Kidney glomerular epithelial cell (primary cell): ENCODE data around the gene AUTS2.

Experiments used
- DNase-seq: peaks from one replicate; lab custom pipeline; 2025; lab: John Stamatoyannopoulos, UW

The AUTS2 gene

GRCh38 chr7:69857014-69857413 lies 258.7 kb downstream of the AUTS2 start:
- no peak for DNase-seq

GRCh38 chr7:69858471-69858870 lies 260.2 kb downstream of the AUTS2 start:
- DNase-seq: no peak

- DNase-seq: no peak
Observed at GRCh38 chr7:69859342-69859741, 261.1 kb downstream of the AUTS2 start.

DNA sequence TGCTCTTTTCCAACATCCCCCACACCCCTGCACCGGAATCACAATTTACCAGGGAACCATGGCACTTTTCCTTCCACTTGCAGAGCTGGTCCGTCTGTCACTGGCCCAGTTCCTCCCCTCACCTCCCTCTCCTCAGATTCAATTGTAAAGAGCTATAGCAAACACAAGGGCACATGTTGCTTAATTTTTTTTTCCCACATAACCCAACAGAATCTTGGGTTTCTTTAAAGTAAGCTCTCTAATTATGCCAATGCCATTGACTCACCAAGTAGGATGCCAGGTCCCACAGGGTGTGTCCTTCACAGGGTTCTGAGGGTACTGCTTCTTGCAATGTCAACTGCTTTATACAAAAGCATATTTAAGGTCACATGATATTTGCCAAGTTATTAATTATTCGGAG lies 262.2 kb downstream of the AUTS2 start:
- DNase-seq: no peak

- no peak for DNase-seq
Observed at GRCh38 chr7:69860941-69861622, 262.8 kb downstream of the AUTS2 start.

DNA sequence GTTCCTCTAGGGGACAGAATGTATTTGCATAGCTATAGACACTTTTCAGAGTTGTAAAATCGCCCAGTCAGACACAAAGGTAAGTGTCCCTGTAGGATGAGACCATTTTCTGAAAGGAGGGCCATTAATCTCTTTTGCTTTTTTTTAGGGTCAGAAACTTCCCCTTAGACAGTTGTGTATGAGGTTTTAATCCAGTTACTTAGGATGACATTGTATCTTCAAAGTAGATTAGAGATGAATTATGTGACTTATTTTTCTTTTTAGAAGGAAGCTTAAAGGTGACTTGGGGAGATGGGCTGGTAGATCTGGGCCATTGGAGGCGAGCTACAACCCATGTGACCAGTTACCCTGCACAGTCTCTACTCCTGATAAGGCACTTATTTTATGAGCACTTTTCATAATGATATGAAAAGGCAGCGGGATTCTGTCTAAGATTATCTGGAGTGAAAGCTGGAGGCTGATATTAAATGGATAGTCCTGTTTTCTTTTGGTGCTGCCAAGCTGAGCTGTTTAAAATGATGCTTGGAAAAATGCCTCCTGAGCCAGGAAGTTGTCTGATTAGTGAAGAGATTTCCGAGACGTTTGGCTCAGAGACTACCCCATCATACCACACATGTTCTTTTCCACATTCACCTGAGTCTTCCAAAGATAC lies 264.3 kb downstream of the AUTS2 start:
- no peak for DNase-seq

DNA sequence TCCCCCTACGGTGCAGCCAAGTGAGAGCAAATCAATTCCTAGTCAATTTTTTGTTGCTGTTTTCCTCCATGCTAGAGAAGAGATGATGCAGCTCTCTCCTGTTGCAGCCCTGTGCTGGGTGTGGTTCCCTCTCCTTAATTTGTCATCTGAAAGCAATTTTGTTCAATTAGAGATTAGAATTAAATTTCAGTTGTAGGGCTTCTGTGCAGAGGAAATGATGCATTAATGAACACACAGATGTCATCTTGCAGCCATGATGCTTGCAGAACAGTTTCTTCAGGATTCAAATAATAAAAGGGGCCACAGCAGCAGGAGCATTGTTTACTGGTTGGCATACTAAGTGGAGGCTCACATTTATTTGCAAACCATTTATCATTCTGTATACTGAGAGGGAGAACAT lies 266.0 kb downstream of the AUTS2 start:
- no peak for DNase-seq

DNA sequence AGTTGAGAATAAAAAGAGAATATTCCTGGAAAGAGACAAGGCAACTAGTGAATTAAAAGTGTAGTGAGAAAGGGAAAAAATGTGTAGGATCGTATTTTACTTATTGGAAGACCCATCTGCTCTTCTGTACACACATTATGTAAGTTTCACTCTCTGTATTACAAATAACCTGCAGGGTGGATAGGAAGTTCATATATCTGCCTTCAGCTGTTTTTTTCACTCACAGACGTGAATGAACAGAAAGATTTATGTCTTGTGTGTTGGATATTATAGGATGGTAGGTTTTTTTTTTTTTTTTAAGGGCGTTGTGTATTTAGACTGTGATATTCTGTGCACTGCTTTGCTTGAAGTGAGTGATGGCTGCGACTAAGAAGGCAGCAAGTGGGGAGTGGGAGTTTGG lies 266.5 kb downstream of the AUTS2 start:
- no peak for DNase-seq

DNA sequence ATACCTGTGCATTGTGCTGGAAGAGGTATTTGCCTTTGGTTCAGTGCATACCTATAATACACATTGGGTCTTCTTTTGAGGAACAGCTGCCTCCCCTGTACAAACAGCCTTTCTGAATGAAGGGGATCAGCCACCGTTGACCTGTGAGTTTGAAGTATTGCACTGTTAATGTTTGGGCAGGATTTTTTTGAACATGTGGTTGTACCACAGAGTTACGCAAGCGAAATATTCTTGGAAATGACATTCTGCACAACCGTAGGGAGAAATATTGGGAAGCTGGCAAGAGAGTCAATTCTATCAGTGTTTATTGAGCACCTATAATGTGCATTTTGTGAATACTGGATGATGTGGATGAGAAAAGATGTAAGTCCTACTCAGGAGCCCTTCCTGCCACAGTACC lies 270.6 kb downstream of the AUTS2 start:
- no peak for DNase-seq

DNA sequence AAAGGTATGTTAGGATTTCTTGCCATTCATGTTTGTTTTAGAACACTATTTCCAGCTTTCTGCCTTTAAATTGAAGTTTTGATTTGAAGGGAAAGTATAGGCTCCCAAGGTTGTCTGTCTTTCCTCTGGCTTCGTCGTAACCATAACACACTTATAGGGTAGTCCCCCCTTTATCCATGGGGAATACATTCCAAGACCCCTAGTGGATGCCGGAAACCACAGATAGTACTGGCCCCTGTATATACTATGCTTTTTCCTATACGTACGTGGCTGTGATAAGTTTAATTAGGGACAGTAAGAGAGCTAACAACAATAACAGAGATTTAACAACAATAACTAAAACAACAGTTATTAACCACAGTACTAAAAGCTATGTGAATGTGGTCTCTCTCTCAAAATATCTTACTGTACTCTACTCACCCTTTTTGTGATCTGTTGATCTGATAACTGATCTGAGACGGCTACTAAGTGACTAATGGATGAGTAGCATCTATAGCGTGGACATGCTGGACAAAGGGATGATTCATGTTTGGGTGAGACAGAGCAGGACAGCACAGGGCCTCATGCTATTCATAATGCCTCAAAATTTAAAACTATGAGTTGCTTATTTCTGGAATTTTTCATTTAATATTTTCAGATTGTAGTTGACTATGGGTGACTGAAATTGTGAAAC lies 273.1 kb downstream of the AUTS2 start:
- peak; percentile 85 for DNase-seq

GRCh38 chr7:69871886-69872569 lies 273.8 kb downstream of the AUTS2 start:
- no peak for DNase-seq

DNA sequence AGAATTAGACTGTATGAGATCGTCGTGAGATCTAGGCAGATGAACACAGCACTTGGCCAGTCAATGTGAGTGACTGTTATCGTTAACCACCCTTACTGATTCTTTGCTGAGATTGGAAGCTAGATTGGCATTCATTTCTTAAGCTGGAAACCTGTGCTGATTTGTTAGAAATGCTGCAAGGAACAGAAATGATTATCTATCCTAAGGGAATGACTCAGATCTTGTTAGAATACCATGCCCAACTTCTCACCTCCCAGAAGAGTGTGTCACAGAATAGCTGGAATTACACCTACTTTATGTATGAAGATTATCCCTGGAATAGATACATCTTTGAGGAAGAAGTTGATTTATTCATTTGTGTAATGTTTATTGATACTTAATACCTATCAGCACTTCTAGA lies 275.2 kb downstream of the AUTS2 start:
- DNase-seq: no peak

GRCh38 chr7:69878015-69878414 lies 279.7 kb downstream of the AUTS2 start:
- DNase-seq: no peak

GRCh38 chr7:69878591-69878990 lies 280.3 kb downstream of the AUTS2 start:
- no peak for DNase-seq

GRCh38 chr7:69879989-69880388 lies 281.7 kb downstream of the AUTS2 start:
- no peak for DNase-seq

- no peak for DNase-seq
Observed at GRCh38 chr7:69880840-69881239, 282.6 kb downstream of the AUTS2 start.

- no peak for DNase-seq
Observed at GRCh38 chr7:69882269-69882668, 284.0 kb downstream of the AUTS2 start.

GRCh38 chr7:69883399-69883891 lies 285.2 kb downstream of the AUTS2 start:
- no peak for DNase-seq

- no peak for DNase-seq
Observed at GRCh38 chr7:69885431-69885830, 287.2 kb downstream of the AUTS2 start.

GRCh38 chr7:69889338-69889975 lies 291.2 kb downstream of the AUTS2 start:
- DNase-seq: no peak

DNA sequence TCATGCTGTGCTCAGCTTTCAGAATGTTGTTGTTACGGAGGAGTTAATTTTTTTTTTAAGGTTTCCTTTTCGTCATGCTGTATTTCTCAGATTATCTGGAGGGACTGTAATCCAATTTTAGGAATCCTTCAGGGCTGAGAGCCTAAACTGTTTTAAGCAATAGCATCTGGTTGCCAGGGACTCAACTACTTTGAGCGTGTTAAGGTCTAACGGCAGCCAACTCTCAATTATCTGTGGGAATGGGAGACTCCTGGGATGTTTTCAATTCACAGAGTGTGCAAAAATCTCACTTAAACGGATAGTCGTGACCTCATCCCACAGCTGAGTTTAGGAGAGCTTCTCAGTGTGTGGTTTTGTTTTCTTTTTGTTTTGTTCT lies 291.7 kb downstream of the AUTS2 start:
- DNase-seq: no peak

DNA sequence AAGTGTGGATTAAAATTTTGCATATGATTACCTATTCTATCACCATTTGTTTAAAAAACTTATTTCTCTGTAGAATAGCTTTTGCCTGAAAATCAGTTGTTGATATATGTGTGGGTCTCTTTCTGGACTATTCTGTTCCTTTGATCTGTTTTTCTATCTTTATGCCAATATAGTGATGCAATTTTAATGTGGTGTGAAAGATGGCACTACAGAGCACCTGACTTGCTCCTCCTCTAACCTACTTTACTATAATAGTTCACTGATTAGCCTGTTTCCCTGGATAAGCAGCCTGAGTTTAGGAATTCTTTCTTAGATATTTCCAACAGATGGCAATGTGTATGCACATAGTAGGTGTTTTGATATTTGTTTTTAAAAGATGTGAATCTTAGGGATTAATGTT lies 294.5 kb downstream of the AUTS2 start:
- no peak for DNase-seq
